HG02943 (cell line): ENCODE results near the gene RTEL1.

ENCODE experiments used
- ATAC-seq: cut with Tn5 transposase; IDR thresholded peaks from one replicate; pipeline ENCODE4 v1.9.1; 2021; ENCODE audit warnings: mild to moderate bottlenecking, low read depth, moderate library complexity; ENCODE audit not compliant: unreplicated experiment

RTEL1 gene

DNA sequence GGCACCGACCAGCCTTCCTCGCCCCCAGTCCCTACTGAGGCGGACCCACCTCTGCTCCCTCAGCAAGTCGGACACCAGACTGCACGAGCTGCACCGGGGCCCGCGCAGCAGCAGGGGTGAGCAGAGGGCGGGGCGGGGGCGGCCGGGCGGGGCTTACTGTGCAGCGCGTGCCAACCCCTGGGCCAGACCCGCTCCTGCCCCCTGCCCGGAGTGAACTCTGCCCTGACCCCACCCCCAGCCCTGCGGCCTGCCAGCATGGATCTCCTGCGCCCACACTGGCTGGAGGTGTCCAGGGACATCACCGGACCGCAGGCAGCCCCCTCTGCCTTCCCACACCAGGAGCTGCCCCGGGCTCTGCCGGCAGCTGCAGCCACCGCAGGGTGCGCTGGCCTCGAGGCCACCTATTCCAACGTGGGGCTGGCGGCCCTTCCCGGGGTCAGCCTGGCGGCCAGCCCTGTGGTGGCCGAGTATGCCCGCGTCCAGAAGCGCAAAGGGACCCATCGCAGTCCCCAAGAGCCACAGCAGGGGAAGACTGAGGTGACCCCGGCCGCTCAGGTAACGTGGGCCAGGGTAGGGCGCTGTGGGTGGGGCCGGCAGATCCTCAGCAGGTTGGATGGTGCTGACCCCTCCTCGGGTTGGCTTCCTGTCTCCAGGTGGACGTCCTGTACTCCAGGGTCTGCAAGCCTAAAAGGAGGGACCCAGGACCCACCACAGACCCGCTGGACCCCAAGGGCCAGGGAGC, 80.0 kb downstream of the RTEL1 start:
- no peak for ATAC-seq

DNA sequence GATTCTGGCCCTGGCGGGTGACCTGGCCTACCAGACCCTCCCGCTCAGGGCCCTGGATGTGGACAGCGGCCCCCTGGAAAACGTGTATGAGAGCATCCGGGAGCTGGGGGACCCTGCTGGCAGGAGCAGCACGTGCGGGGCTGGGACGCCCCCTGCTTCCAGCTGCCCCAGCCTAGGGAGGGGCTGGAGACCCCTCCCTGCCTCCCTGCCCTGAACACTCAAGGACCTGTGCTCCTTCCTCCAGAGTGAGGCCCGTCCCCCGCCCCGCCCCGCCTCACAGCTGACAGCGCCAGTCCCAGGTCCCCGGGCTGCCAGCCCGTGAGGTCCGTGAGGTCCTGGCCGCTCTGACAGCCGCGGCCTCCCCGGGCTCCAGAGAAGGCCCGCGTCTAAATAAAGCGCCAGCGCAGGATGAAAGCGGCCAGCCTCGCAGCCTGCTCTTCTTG, 80.6 kb downstream of the RTEL1 start:
- ATAC-seq, result no peak

DNA sequence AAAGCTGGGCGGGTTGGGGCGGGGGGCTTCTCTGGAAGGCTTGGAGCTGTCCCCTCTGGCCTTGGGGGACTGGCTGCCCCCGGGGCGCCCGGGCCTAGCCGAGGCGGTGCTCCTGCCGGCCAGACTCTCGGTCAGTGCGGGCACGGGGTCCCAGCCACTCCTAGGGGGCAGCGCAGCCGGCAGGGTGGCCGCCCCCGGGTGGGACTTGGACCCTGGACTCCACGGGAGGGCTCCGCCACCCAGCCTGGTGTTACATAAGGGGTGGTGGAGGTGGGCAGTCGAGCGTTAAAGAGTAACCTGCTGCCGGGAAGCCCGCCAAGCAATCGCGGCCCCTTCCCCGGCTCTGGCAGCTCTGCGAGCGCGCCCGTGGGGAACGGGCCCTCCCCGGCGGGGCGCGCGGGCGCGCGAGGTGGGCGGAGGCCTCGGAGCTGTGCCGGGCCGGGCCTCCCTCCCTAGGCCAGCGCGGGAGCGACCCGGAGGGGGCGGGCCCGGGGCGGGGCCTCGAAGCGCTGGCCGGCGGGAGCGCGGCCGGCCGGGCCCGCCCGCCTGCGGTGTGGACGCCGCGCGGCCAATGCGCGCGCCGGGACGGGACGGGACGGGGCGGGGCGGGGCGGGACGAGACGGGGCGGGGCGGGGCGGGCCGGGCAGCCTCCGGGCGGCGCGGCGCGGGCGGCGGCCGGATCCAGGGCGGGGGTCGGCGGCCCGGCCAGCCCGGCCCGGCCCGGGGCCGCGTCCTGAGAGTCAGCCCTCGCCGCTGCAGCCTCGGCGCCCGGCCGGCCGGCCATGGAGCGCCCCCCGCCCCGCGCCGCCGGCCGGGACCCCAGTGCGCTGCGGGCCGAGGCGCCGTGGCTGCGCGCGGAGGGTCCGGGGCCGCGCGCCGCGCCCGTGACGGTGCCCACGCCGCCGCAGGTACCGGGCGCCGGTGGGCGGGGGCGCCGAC, 81.3 kb downstream of the RTEL1 start, which contains the start of gene SLC2A4RG:
Gene SLC2A4RG (plus strand): TSS at position 647 of the 940 bp plus-strand sequence. CDS start 137 bp downstream, at position 784.
- ATAC-seq, result no peak

DNA sequence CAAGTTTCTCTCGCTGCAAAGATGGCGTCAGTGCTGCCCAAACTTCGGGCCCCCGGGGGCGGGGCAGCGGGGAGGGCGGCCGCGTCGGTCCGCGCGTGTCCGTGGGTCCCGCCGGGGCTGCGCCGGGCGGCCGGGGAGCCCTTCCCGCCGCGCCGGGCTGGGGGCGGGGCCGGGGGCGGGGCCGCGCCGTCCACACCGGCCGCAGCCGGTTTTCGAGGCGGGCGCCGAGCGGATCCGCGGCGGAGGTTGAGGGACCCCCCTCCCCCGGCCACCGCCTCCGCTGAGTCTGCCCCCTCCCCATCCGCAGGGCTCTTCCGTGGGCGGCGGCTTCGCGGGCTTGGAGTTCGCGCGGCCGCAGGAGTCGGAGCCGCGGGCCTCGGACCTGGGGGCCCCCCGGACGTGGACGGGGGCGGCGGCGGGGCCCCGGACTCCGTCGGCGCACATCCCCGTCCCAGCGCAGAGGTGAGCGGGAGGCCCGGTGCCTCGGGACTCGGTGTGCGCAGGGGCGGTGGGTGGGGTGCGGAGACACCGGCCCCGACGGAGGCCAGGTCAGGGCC, 82.0 kb downstream of the RTEL1 start:
- ATAC-seq, result no peak

DNA sequence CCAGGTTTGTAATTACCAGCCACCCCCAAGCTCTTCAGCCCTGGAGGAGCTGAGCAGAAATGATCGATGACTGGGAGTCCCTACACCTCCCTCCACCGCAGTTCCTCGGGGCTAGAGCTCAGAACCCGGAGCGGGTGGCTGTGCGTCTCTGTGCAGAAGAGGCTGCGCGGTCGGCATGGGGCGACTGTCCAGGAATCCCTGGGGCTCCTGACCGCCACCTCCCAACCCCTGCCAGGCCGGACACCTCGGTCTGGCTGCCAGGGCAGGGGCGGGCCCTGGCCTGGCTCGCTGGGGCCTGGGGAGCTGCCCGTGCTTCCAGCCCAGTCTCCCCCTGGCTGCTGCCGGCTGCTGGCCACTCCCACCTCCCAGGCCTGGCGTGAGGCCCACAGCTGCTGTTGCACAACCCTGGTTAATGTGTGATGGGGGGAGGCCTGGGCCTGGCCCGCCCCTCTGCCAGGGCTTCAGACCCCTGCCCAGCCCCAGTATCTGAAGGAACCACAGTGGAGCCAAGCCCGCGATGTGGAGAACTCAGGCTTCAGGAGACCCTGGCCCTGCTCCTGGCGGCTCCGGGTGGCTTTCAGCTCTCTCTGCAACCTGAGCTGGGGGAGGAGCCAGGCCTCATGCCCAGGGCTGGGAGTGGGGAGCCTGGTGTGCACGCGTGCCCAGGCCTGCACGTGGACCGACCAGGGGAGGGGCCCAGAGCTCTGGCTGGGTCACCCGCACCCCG, 82.7 kb downstream of the RTEL1 start:
- no peak for ATAC-seq

DNA sequence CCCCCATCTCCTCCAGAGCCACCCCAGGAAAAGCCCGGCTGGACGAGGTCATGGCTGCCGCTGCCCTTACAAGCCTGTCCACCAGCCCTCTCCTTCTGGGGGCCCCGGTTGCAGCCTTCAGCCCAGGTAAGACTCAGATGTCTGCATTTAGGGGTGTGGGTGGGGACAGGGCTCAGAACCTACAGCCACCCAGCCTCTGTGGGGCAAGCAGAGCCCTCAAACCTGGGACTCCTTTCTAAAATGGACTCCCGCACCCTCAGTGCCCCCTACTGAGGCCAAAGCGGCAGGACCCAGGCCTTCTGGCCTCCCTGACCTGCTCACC, 83.2 kb downstream of the RTEL1 start:
- no peak for ATAC-seq

DNA sequence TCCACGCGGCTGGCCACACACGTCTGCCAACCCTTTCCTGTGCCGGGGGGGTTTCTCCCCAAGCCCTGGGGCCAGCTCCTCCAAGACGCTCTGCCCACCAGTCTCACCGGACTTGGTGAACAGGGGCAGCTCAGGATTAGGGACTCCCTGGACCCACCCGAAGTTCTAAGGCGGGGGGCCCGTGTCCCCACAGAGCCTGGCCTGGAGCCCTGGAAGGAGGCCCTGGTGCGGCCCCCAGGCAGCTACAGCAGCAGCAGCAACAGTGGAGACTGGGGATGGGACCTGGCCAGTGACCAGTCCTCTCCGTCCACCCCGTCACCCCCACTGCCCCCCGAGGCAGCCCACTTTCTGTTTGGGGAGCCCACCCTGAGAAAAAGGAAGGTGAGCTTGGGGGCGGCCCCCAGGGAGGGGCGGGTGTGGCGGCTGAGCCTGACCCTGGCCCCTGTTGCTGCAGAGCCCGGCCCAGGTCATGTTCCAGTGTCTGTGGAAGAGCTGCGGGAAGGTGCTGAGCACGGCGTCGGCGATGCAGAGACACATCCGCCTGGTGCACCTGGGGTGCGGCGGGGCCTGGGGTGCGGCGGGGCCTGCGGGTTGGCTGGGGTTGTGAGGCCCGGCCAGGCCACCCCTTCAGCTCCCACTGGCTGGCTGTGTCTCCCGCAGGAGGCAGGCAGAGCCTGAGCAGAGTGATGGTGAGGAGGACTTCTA, 83.7 kb downstream of the RTEL1 start:
- ATAC-seq, result no peak

DNA sequence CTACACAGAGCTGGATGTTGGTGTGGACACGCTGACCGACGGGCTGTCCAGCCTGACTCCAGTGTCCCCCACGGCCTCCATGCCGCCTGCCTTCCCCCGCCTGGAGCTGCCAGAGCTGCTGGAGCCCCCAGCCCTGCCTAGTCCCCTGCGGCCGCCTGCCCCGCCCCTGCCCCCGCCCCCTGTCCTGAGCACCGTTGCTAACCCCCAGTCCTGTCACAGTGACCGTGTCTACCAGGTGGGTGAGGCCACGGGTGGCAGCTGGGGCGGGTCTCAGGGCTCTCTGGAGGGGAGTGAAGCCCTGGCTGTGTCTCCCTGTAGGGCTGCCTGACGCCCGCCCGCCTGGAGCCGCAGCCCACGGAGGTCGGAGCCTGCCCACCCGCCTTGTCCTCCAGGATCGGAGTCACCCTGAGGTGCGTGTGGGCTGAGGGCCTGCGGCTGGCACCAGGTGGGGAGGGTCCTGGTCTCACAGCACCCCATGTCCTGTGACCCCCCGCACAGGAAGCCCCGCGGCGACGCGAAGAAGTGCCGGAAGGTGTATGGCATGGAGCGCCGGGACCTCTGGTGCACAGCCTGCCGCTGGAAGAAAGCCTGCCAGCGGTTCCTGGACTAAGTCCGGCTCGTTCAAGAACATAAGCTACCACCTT, 84.4 kb downstream of the RTEL1 start:
- no peak for ATAC-seq

DNA sequence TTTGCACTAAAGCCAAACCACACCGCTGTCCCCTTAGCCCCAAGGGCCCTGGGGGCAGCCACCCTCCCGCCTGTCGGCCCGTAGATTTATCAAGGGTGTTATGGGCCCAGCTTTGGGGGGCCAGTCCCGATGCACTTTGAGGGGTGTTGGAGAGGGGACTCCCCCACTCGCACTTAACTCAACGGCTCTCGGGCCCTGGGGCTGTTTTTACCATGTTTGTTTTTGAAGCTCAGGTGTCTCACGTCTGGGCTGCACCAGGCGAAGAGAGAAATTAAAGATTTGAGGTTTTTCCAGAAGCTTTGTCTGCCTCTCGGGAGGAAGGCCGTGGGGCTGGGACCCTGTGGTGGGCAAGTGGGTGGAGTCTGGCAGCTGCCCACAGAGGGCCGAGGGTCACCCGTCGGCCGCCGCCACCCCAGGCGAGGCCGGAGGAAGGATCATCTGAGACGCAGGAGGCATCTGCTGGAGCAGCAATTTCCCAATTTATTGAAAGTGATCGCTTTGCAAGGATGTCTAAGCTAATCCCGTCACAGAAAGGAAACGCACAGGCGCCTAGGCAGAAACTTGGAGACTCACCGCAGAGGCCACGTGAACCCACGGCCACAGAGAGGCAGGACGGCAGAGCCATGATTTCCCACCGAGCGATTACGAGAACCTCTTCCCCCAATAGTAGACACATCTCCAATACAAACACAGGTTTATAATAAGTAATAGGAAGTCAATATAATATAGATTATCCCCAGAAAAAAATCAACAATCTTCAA, 85.3 kb downstream of the RTEL1 start:
- ATAC-seq, result no peak

DNA sequence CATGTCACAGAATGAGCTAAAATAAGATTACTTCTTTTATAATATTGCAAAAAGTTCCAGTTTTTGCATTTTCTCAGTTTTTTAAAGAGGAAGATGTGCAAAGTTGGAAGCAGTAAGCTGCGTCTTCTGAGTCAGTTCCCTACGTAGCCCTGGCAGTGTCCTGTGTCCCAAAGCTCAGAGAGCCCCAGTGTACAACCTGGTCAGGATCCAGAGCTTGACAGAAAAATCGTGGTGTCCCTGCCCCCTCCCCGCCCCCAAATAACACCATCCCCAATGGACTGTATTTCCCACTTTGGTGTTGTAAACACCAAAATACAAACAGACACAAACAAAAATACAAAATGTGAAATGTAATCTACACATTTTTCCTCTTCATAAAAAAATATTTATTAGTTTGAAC, 86.0 kb downstream of the RTEL1 start:
- no peak for ATAC-seq

DNA sequence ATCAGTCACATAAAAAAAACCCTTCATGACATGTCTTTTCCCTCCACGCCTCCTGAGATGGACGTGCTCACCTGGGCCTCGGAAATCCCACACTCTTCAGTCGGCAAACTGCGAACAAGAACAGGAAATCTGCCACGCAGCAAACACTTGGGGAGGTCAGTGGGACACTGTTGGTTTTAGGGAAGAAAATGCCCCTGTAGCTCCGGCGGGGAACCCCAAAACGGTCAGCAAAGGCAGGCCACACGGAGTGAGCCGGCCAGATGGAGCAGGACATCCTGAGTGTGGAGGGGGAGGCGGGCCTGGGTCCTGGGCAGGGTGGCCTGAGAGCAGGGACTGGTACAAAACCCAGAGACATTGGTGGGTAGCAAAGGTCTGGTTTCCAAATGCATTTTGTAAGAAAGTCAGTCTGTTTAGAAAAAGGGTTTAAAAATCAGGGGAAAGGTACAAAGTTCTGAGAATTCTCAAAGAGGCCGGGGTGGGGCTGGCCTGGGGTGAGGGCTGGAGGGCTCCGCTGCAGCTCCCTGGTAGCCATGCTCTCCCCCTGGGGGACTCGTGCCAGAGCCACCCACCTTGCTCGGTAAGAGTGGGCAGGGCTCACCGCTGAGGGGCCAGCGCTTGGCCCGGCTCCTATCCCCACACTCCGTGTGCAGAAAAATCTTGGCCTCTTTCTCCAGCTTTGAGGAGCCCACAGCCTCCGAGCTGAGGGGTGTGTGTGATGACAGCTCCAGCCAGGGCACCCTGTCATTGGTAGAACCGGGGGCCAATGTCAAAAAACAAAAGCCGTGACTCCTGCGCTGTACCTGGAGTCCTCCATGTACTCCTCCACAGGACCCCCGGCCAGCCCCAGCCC, 86.7 kb downstream of the RTEL1 start:
- ATAC-seq, result no peak

DNA sequence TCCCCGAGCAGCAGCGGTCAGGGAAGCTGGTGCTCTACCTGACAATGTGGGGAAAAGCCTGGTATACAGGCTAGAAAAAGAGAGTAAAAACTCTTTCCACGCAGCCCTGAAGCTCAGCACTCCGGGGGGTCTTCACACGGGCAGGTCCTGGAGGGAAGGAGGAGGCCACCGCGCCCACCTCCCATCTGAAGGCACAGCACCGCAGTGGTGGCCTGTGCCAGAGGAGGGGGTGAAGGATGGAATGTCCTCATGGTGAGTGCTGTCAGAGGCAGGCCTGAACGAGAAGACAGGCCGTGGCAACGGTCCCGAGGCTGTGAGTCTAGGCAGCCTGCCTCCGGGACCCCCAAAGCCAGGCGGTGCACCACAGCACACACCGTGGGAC, 87.3 kb downstream of the RTEL1 start:
- no peak for ATAC-seq
